Gastrocnemius medialis (tissue), 4 donors: Measurements from ENCODE around the gene ADCY5. TPM values are rescaled to one million over a fixed set of nuclear protein-coding genes. Genes with fewer than 3 reads are reported as not detected.

ENCODE experiments used
- ATAC-seq, 2 donors: fragments of 150-250 bp; one replicate each; pipeline ENCODE4 v1.9.1; 2016
- DNase-seq, 2 donors: peaks; one replicate each; pipeline ENCODE4 v3.0.0-alpha.2; 2019
- H3K27ac ChIP-seq, 4 donors: fragments of 200-600 bp; sonication (generic); 1 replicate in 1 of 4; 2 replicates in 3 of 4; pipeline ENCODE4 v1.5.1; 2016 to 2018; ENCODE audit warnings: mild to moderate bottlenecking in 2 of 4, moderate library complexity in 1 of 4
- H3K27me3 ChIP-seq, 3 donors: fragments of 200-600 bp; sonication (generic) in 2 of 3; 1 replicate in 1 of 3; 2 replicates in 2 of 3; pipeline versions ENCODE4 v1.5.1 to v1.6.0; 2016 to 2019; ENCODE audit warnings: mild to moderate bottlenecking in 1 of 3, moderate library complexity in 1 of 3
- H3K36me3 ChIP-seq, 2 donors: fragments of 200-600 bp; sonication (generic) in 1 of 2; one replicate each; pipeline ENCODE4 v1.5.1; 2017 to 2018
- H3K4me1 ChIP-seq, 2 donors: fragments of 200-600 bp; sonication (generic) in 1 of 2; one replicate each; pipeline ENCODE4 v1.5.1; 2016 to 2017; ENCODE audit warnings: mild to moderate bottlenecking in 2 of 2
- H3K4me3 ChIP-seq, 4 donors: fragments of 200-600 bp; sonication (generic) in 3 of 4; 1 replicate in 1 of 4; 2 replicates in 3 of 4; pipeline ENCODE4 v1.5.1; 2016 to 2019; ENCODE audit warnings: mild to moderate bottlenecking in 2 of 4
- H3K9me3 ChIP-seq, 3 donors: fragments of 200-600 bp; sonication (generic) in 2 of 3; 1 replicate in 1 of 3; 2 replicates in 2 of 3; pipeline ENCODE4 v1.5.1; 2016 to 2019
- POLR2A ChIP-seq, 2 donors: fragments of 450-650 bp; IDR thresholded peaks; one replicate each; pipeline ENCODE4 v1.6.1; 2017; ENCODE audit warnings: antibody characterized with exemption in 2 of 2, mild to moderate bottlenecking in 2 of 2, moderate library complexity in 2 of 2
- in situ Hi-C, 4 donors: fragments of 200-750 bp; cut with MboI; loops; one replicate each; pipeline versions ENCODE4 v1.15.0 to v1.8.0; 2017; ENCODE audit warnings: low sequenced_read_pairs in 4 of 4
- intact Hi-C: fragments of 100-400 bp; cut with DNase I; formaldehyde crosslinking; loops from one replicate; pipeline ENCODE4 v1.15.1; 2023; ENCODE audit warnings: low total_unique reads
- total RNA-seq, 4 donors: library from RNA; depleted of rRNA; stranded (reverse); fragments of >200 nt; gene quantifications; one replicate each; pipeline versions ENCODE4 v1.1.0 to v1.2.3, GENCODE V29; 2016
- TF ChIP-seq, protein P1 (sequence below), 5 experiments: fragments of 450-650 bp in 3 of 5; fragments of 200-600 bp in 2 of 5; sonication (generic) in 2 of 5; IDR thresholded peaks in 4 of 5; conservative IDR thresholded peaks in 1 of 5; 1 replicate in 4 of 5; 2 replicates in 1 of 5; pipeline ENCODE4 v1.5.1; 2016 to 2019; ENCODE audit warnings: antibody characterized with exemption in 5 of 5, mild to moderate bottlenecking in 3 of 5, moderate library complexity in 3 of 5

ADCY5 gene
- total RNA-seq, 4 donors from 2014 or later = 1.0 to 6.4 (median 4.3) TPM

DNA sequence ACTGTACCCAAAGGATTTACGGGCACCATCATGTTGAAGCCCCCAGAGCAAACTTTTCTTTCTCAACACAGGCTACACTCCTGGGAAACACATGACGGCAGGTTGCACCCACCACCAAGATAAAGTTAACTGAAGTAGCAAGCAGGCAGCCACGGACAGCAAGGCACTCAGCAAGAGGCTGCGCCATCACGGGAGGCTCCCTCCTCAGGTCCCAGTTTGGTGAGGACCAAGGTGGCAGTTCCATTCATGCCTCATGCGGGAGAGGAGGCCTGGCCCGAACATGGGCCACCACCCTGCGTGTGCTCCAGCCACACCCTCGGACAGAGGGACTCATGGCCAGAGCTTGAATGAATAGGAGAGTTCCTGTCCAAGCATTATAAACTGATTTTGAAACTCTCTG lies 6.8 kb downstream of the ADCY5 start:
- no peaks in the 10 kb centered on the region for H3K9me3 ChIP-seq
- TF ChIP-seq POLR2A (IDR thresholded peaks at IDR 0.05) = no peak
- TF ChIP-seq, protein P1, sequence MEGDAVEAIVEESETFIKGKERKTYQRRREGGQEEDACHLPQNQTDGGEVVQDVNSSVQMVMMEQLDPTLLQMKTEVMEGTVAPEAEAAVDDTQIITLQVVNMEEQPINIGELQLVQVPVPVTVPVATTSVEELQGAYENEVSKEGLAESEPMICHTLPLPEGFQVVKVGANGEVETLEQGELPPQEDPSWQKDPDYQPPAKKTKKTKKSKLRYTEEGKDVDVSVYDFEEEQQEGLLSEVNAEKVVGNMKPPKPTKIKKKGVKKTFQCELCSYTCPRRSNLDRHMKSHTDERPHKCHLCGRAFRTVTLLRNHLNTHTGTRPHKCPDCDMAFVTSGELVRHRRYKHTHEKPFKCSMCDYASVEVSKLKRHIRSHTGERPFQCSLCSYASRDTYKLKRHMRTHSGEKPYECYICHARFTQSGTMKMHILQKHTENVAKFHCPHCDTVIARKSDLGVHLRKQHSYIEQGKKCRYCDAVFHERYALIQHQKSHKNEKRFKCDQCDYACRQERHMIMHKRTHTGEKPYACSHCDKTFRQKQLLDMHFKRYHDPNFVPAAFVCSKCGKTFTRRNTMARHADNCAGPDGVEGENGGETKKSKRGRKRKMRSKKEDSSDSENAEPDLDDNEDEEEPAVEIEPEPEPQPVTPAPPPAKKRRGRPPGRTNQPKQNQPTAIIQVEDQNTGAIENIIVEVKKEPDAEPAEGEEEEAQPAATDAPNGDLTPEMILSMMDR (IDR thresholded peaks at IDR 0.05 in 4 of 5, conservative IDR thresholded peaks at IDR 0.05 in 1 of 5) = no peak
- peaks cover 0 to under 1% (median 0%) of the 10 kb centered on the region in 3 donors for H3K27me3 ChIP-seq
- H3K4me1 ChIP-seq = no peaks in the 10 kb centered on the region
- ATAC-seq (no peak), DNase-seq (no peak)
- no peaks in the 10 kb centered on the region for H3K36me3 ChIP-seq
- in situ Hi-C loops = no loop called here
- H3K27ac ChIP-seq = no peak overlapping the region
- H3K4me3 ChIP-seq = no peak overlapping the region
- intact Hi-C loops = no loop called here

DNA sequence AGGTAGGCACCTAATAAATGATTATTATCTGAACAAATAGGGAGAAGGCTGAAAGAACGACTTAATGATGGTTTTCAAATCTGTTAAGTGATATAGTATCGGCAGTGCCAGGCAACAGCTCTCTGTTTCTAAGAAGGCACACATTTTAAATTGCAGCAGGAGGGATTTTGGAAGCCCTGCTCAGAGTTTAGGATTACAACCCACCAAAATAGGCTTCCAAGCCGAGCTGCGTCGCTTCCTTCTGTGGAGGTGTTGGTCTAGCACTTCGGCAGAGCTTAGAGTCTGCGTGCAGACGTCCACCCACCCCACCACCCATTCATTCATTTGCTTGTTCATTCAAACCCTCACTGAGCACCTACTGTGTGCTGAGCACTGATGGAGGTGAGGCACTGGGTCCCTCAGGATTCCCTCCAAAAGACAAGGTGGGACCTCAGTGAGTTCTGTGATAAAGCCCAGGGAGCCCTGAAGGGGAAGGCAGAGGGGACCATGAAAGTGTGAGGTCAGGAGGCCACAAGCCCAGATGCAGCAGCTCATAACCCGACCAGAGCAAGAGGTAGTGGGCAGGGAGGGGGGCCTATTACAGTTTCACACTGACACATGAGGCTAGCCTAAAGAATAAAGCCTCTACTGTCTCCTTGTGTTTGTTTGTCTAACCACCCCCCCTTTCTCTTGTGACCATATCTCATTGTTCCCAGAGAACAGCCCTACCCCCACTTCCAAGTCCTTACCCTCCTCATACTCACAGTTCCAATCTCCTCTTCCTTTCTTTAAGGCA lies 8.9 kb downstream of the ADCY5 start:
- H3K27me3 ChIP-seq = no peaks in the 10 kb centered on the region
- no peak overlapping the region for H3K27ac ChIP-seq
- H3K4me1 ChIP-seq = no peaks in the 10 kb centered on the region
- H3K9me3 ChIP-seq = no peaks in the 10 kb centered on the region
- ATAC-seq = no peak
- H3K4me3 ChIP-seq = no peak overlapping the region
- no peak for DNase-seq
- in situ Hi-C loops (no loop called here), intact Hi-C loops (no loop called here)
- no peak for TF ChIP-seq POLR2A (IDR thresholded peaks at IDR 0.05)
- TF ChIP-seq, protein P1 (IDR thresholded peaks at IDR 0.05 in 4 of 5, conservative IDR thresholded peaks at IDR 0.05 in 1 of 5) = no peak
- H3K36me3 ChIP-seq = no peaks in the 10 kb centered on the region

DNA sequence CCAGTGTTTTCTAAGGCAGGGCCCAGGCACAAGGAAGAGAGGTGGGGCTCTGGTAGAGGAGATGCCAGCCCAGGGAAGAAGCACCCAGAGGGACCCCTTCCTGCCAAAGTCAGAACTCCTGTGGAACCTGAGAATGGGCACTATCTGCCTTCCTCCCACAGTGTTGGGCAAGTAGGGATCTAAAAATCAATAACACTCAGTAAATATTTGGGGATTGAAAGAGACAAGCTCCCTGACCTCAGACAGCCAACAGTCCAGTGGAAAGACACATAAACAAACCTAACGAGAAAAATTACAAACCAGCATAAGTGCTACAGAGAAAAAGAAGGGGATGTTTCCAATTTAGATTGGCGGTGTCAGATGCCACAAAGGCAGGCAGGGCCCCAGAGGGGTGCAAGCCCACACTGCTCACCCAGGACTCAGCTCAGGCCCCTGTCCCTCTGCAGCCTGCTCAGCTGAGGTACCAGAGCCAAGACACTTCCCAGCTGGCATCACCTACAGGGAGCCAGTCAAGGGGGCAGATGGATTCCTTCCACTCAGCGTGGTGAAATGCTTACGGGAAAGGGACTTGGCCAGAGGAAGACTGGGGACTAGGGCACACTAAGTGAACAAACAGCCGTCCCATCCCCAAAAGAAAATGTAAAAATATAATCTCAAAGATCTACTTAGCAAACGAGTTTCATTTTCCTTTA lies 15.9 kb downstream of the ADCY5 start:
- intact Hi-C loops = no loop called here
- Histone ChIP-seq H3K4me1 (no peaks in the 10 kb centered on the region), H3K9me3 (no peaks in the 10 kb centered on the region), H3K27me3 (no peaks in the 10 kb centered on the region), H3K27ac (no peak overlapping the region), H3K4me3 (no peak overlapping the region), H3K36me3 (no peaks in the 10 kb centered on the region)
- DNase-seq (no peak), ATAC-seq (no peak)
- in situ Hi-C loops = no loop called here
- TF ChIP-seq, protein P1 (IDR thresholded peaks at IDR 0.05 in 4 of 5, conservative IDR thresholded peaks at IDR 0.05 in 1 of 5) = no peak
- TF ChIP-seq POLR2A (IDR thresholded peaks at IDR 0.05) = no peak

DNA sequence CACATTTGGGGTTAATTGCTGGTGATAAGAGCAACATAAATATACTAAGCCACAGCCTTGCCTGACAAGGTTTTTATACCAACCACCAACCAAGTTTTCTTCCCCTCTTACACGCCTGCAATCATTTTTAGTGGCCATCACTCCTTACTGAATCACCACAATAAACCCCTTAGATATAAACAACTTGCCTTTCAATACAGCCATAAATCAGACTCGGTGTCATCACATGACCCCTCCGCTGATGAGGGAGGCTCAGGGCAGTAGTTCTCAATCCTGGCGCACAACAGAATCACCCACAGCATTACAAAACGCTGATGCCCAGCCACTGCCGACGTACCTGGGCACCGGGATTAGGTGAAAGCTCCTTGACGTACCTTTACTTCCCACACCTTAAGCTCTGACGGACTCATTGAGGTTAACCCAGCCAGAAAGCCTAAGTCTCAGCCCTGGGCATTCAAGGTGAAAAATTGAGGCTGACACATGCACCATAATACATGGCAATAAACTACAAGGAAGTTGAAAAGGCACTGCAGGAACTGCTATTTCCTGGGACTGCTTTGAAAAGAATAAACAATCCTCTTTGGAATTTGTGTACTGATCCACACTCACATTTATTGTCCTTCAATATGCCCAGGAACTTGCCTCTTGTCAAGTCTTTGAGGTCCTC lies 17.1 kb downstream of the ADCY5 start:
- DNase-seq (no peak), ATAC-seq (no peak)
- H3K36me3 ChIP-seq = no peaks in the 10 kb centered on the region
- H3K27me3 ChIP-seq = peaks cover 0 to 2% (median 0%) of the 10 kb centered on the region in 3 donors
- intact Hi-C loops = no loop called here
- no peaks in the 10 kb centered on the region for H3K9me3 ChIP-seq
- H3K27ac ChIP-seq = no peak overlapping the region
- in situ Hi-C loops = no loop called here
- no peaks in the 10 kb centered on the region for H3K4me1 ChIP-seq
- TF ChIP-seq POLR2A (IDR thresholded peaks at IDR 0.05) = no peak
- TF ChIP-seq, protein P1 (IDR thresholded peaks at IDR 0.05 in 4 of 5, conservative IDR thresholded peaks at IDR 0.05 in 1 of 5) = no peak
- no peak overlapping the region for H3K4me3 ChIP-seq
